HG02759 (cell line): ENCODE measurements around the gene AGAP3.

Experiments used
- ATAC-seq: cut with Tn5 transposase; IDR thresholded peaks from one replicate; pipeline ENCODE4 v1.9.1; 2021; ENCODE audit warnings: mild to moderate bottlenecking, moderate library complexity; ENCODE audit not compliant: unreplicated experiment

Gene AGAP3

DNA sequence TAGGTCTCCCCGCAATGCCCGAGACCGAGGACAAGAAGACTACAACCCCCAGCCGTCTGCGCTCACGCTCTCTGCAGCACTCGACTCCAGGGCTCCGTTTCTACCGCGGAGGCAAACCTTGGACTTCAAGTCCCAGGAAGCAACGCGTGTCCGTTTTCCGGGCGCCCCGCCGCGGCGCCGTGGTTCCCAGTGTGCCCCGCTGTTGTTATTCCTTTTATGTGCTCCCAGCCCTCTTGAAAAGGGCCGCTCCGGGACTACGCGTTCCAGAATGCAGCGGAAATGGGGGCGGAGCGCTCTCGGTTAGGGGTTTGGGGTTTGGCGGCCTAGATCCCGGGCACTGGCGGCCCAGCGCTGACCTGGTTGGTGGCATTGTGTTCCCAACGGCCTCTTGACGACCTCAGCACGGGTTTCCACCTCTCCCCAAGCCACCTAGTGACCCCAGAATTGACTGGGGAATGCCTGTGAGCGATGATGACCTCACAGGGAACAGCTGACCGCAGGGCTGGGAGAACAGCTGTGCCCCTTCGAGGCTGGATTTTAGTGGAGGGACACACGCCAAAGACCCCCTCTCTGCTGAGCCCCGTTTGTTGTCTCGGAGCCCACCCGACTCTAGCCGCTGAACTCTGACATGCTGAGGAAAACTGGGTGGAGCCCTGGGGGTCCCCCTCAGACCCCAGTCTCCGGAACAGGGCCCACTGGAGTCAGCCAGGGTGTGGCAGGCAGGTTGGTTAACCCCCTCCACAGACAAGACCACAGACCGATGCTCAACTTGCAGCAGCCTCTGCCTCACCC is 28.1 kb upstream of the AGAP3 start:
- ATAC-seq = peak; percentile 85

GRCh38 chr7:151058781-151059366 is 27.4 kb upstream of the AGAP3 start:
- ATAC-seq = no peak

DNA sequence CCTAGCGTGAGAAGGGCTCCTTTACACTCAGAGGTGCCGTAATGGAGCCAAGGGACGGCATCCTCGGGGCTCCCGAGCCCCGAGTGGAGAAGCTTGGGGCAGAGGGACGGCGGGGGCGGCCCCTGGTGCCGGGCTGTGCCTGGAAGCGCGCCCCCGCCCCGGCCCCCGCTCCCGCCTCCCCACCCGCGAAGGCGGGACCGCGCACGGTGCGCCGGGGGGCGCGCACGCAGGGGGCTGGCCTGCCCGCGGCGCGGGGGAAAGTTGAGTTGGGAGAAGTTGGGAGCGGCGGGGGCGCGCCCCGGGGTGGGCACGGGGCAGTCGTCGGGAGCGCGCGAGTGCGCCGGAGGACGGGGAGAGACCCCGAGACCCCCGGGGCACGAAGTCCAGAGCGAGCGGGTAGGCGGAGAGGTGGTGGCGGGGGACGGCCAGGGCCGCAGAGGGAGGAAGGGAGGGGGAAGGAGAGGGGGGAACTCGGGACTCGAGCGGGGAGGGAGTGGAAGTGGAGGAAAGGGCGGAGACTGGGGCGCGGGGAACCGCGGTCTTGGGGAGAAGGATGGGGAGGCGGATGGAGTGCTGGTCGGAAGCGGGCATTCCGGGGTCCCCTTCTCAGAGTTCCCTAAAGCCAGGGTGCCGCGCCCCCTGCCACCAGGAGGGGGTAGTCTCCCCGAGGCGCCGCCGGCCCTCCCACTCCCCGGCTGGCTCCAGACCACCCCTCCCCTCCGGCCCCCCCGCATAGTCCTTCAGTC is 26.7 kb upstream of the AGAP3 start, which contains the start of gene SLC4A2:
SLC4A2 (plus strand) TSS at position 223 of the 746 bp plus-strand sequence. CDS start 2,399 bp downstream, outside the sequence.
- ATAC-seq = peak; percentile 47

GRCh38 chr7:151060113-151060415 is 26.2 kb upstream of the AGAP3 start:
- no peak for ATAC-seq

GRCh38 chr7:151060416-151061212 is 25.7 kb upstream of the AGAP3 start:
- no peak for ATAC-seq

- no peak for ATAC-seq
Measured at GRCh38 chr7:151061213-151062110, 24.8 kb upstream of the AGAP3 start.

- no peak for ATAC-seq
Measured at GRCh38 chr7:151062111-151062398, 24.2 kb upstream of the AGAP3 start.

- no peak for ATAC-seq
Measured at GRCh38 chr7:151062399-151063211, 23.7 kb upstream of the AGAP3 start.

DNA sequence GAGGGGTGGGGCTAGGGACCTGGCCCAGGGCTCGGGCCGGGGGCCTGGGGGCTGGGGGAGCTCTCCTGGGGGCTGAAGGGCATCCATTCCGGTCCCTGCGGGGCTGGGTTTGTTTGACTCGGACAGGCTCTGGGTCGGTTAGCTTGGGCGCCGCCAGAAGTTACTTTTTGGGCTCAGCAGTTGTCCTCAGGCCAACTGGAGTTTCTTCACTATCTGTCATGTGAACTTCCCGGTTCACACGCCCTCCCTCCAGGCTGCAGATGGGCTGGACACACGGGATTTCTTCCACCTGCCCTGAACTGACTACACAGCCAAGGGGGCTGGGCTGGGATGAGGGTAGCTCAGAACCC is 23.1 kb upstream of the AGAP3 start:
- no peak for ATAC-seq

GRCh38 chr7:151064454-151064853 is 21.8 kb upstream of the AGAP3 start:
- ATAC-seq = no peak

DNA sequence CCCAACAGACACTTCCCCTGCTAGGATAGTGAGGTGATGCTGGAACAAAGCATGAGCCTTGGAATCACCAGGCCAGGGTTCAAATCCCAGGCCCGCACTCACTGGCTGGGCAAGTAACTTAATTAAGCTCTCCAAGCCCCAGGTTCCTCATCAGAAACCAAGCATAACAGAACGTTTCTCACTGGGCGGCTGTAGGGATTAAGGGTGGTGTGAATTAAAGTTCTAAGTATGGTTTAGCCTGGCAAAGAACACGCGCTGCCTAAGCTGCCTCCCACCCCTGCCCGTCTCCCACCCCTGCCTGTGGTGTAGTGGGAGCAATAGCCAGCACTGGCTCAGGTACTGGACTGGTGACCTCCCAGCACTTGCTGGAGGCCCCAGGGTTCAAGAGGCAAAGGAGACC is 21.3 kb upstream of the AGAP3 start:
- ATAC-seq = no peak

DNA sequence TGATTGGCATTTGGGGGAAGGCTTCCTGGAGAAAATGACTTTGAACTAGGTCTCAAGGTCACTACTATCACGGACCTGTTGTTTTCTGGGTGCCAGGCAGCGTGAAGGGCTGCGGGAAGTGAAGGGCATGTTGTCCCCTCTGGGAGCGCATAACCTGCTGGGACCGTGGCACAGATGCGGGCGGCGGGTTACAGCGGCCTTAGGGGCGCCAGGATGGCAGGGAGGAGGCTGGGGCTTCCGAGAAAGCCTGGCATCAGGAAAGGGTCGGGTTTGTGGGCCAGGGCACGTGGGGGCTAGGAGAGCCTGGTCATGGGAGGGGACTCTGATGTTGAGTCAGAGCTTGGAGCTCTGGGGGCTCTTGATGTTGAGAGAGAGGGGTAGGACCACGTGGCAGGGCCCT is 20.8 kb upstream of the AGAP3 start:
- no peak for ATAC-seq

- ATAC-seq = no peak
Measured at GRCh38 chr7:151066273-151066974, 19.9 kb upstream of the AGAP3 start.

DNA sequence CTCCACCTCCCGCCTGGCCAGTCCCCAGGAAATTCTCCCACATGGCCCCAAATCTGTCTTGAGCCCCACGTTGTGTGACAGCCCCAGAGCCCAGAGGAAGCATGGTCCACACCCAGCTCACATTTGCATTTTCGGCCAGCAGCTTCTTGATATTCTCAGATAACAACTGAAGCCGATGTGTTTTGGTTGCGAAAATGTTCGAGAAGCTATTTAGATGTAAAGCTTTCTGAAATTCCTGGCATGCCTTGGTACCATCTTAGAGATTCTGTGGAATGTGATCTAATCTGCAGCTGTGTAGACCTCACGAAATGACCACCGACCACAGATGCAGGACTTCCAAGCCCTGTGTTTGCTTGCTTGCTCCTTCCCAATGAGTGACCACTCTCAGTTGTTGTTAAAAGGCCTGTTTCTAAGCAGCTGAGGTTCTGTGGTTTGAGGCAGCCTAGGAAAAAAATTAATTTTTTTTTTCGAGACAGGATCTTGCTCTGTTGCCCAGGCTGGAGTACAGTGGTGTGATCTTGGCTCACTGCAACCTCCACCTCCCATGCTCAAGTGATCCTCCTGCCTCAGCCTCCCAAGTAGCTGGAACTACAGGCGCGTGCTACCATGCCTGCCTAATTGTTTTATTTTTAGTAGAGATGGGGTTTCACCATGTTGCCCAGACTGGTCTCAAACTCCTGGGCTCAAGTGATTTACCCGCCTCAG is 18.1 kb upstream of the AGAP3 start:
- no peak for ATAC-seq

DNA sequence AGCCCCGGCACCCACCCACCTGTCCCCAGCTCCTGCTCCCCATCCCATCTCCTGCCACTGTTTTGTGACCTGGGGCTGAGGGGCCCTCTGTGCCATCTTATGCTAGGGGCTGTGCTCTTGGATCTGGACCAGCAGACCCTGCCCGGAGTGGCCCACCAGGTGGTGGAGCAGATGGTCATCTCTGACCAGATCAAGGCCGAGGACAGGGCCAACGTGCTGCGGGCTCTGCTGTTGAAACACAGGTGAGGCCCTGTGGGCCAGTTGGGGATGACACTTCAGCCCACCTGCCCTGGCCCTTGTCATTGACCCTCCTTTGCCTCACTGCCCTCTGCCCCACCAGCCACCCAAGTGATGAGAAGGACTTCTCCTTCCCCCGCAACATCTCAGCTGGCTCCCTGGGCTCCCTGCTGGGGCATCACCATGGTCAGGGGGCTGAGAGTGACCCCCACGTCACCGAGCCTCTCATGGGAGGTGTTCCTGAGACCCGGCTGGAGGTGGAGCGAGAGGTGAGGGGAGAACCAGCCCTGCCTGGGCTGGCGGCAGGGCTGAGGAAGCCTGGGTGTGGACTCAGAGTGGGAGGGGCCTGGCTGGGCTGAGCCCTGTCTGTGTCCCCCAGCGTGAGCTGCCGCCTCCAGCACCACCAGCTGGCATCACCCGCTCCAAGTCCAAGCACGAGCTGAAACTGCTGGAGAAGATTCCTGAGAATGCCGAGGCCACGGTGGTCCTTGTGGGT is 16.3 kb upstream of the AGAP3 start:
- ATAC-seq = no peak

DNA sequence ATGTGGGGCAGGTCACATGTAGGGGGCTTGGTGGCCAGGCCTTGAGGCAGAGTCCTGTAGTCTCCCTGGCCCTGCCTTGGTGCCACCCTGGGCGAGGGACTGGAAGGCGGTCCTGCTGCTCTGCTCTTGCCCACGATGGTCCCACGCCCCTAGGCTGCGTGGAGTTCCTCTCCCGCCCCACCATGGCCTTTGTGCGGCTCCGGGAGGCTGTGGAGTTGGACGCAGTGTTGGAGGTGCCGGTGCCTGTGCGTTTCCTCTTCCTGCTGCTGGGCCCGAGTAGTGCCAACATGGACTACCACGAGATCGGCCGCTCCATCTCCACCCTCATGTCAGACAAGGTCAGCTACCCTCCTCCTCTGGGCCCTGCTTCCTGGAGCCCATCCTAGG is 15.7 kb upstream of the AGAP3 start:
- ATAC-seq = no peak

DNA sequence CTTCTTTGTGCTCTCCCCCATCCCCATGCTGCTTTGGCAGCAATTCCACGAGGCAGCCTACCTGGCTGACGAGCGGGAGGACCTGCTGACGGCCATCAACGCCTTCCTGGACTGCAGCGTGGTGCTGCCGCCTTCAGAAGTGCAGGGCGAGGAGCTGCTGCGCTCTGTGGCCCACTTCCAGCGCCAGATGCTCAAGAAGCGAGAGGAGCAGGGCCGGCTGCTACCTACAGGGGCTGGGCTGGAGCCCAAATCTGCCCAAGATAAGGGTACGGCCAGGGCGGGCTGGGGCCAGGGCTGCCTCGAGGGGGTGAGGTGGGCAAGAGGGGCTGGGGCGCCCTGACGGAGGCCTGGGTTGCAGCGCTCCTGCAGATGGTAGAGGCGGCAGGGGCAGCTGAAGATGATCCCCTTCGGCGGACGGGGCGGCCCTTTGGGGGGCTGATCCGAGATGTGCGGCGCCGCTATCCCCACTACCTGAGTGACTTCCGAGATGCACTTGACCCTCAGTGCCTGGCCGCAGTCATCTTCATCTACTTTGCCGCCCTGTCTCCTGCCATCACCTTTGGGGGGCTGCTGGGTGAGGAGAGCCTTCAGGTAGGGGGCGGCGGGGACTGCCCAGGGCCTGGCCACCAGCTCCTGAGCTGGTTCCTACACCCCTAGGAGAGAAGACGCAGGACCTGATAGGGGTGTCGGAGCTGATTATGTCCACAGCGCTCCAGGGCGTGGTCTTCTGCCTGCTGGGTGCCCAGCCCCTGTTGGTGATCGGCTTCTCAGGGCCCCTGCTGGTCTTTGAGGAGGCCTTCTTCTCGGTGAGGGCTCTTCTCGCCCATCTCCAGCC is 15.0 kb upstream of the AGAP3 start:
- no peak for ATAC-seq
